HCT116 (cell line): Measurements from ENCODE around the gene CNDP1. TPM values are rescaled to one million over a fixed set of nuclear protein-coding genes. Genes with fewer than 3 reads are reported as not detected.

Source experiments
- ATAC-seq: fragments of 200-7000 bp; cut with Tn5 transposase; 2 replicates; pipeline ENCODE4 v1.9.1; 2020; ENCODE audit warnings: mild to moderate bottlenecking, moderate library complexity
- BruUV-seq: library from RNA; stranded (reverse); fragments of 400-500 nt; replicated peaks from 2 replicates; lab custom pipeline; 2021; lab: Mats Ljungman, UMichigan
- CTCF ChIA-PET: fragments of 300-600 bp; sonication (Branson Sonifier 250); formaldehyde crosslinking; loops from one replicate; lab custom pipeline; 2021; ENCODE audit warnings: antibody characterized with exemption; lab: Charles Lee
- POLR2A ChIA-PET: fragments of 300-600, 350-600 bp; sonication (Branson Sonifier 250); formaldehyde crosslinking; loops from one replicate; lab custom pipeline; 2021; ENCODE audit warnings: antibody characterized with exemption; lab: Charles Lee
- RAD21 ChIA-PET, 2 experiments: fragments of 300-600 bp; sonication (Branson Sonifier 250); formaldehyde crosslinking; loops; one replicate each; lab custom pipeline; 2023; ENCODE audit warnings: low total read pairs in 2 of 2; ENCODE audit not compliant: uncharacterized antibody in 2 of 2, unreplicated experiment in 2 of 2, low non-redundant PET in 1 of 2; lab: Charles Lee
- DNase-seq: peaks from one replicate; pipeline ENCODE4 v3.0.0-alpha.2; 2010; ENCODE audit warnings: low read depth, low spot score
- H2AFZ ChIP-seq: fragments of 200-600 bp; shearing (Covaris generic), sonication (generic); 2 replicates; pipeline ENCODE4 v1.6.1; 2017; ENCODE audit warnings: low read depth, mixed run types, mixed read lengths, antibody characterized with exemption, low read length; ENCODE audit not compliant: poor library complexity, severe bottlenecking
- H3K27ac ChIP-seq: 2 replicates; pipeline ENCODE4 v1.5.1; 2012; ENCODE audit warnings: low read depth, low read length
- H3K27me3 ChIP-seq: fragments of 200-600 bp; sonication (generic); 2 replicates; pipeline ENCODE4 v1.6.1; 2016; ENCODE audit warnings: mixed run types, low read length, mixed read lengths; ENCODE audit not compliant: insufficient read depth
- H3K36me3 ChIP-seq, 2 experiments: fragments of 200-500 bp in 1 of 2; fragments of 200-600 bp in 1 of 2; sonication (Bioruptor generic) in 1 of 2; sonication (generic) in 1 of 2; 2 replicates each; pipeline versions ENCODE4 v1.5.1 to v1.6.1; 2014 to 2016; ENCODE audit warnings: low read length in 2 of 2, inconsistent platforms in 1 of 2, mixed read lengths in 1 of 2, mixed run types in 1 of 2; ENCODE audit not compliant: insufficient read depth in 2 of 2, control insufficient read depth in 1 of 2
- H3K4me1 ChIP-seq, 2 experiments: fragments of 200-600 bp in 1 of 2; sonication (generic) in 1 of 2; 2 replicates each; pipeline versions ENCODE4 v1.5.1 to v1.6.1; 2012 to 2017; ENCODE audit warnings: low read length in 2 of 2, inconsistent platforms in 1 of 2, mild to moderate bottlenecking in 1 of 2, mixed read lengths in 1 of 2, mixed run types in 1 of 2, moderate library complexity in 1 of 2; ENCODE audit not compliant: insufficient read depth in 2 of 2, control insufficient read depth in 1 of 2
- H3K4me2 ChIP-seq: fragments of 200-600 bp; sonication (generic); 2 replicates; pipeline ENCODE4 v1.6.1; 2017; ENCODE audit warnings: mixed run types, low read length, mixed read lengths
- H3K4me3 ChIP-seq, 2 experiments: fragments of 200-600 bp in 1 of 2; sonication (generic) in 1 of 2; replicated peaks in 1 of 2; 2 replicates each; pipeline ENCODE4 v1.5.1; 2011 to 2016; ENCODE audit warnings: low read length in 2 of 2, control low read depth in 1 of 2, low read depth in 1 of 2, mild to moderate bottlenecking in 1 of 2, mixed read lengths in 1 of 2, mixed run types in 1 of 2
- H3K79me2 ChIP-seq: fragments of 200-600 bp; sonication (generic); 2 replicates; pipeline ENCODE4 v1.6.1; 2017; ENCODE audit warnings: mild to moderate bottlenecking, mixed run types, low read length, moderate library complexity, mixed read lengths; ENCODE audit not compliant: insufficient read depth
- H3K9ac ChIP-seq: fragments of 200-600 bp; sonication (generic); 2 replicates; pipeline ENCODE4 v1.6.1; 2016; ENCODE audit warnings: low read length, mixed read lengths
- H3K9me2 ChIP-seq: fragments of 200-600 bp; sonication (generic), shearing (Covaris generic); 2 replicates; pipeline ENCODE4 v1.6.1; 2017; ENCODE audit warnings: mixed run types, mild to moderate bottlenecking, moderate library complexity; ENCODE audit not compliant: insufficient read depth
- H3K9me3 ChIP-seq, 2 experiments: fragments of 200-500 bp in 1 of 2; fragments of 200-600 bp in 1 of 2; sonication (Bioruptor generic) in 1 of 2; sonication (generic) in 1 of 2; 2 replicates each; pipeline ENCODE4 v1.6.1; 2014 to 2017; ENCODE audit warnings: low read length in 2 of 2, mixed read lengths in 2 of 2, inconsistent platforms in 1 of 2, low read depth in 1 of 2, mild to moderate bottlenecking in 1 of 2, mixed run types in 1 of 2, moderate library complexity in 1 of 2; ENCODE audit not compliant: control insufficient read depth in 1 of 2, insufficient read depth in 1 of 2
- H4K20me1 ChIP-seq: fragments of 200-600 bp; sonication (generic), shearing (Covaris generic); 2 replicates; pipeline ENCODE4 v1.6.1; 2017; ENCODE audit warnings: mixed run types, mild to moderate bottlenecking, moderate library complexity; ENCODE audit not compliant: insufficient read depth
- CEBPB ChIP-seq: IDR thresholded peaks from 2 replicates; pipeline ENCODE4 v1.6.1; 2012; ENCODE audit warnings: low read depth
- CTCF ChIP-seq, 3 experiments: fragments of 200-600 bp in 1 of 3; sonication (generic) in 1 of 3; IDR thresholded peaks in 2 of 3; conservative IDR thresholded peaks in 1 of 3; 2 replicates each; pipeline ENCODE4 v1.5.1; 2012 to 2017; ENCODE audit warnings: low read depth in 2 of 3, low read length in 2 of 3, antibody characterized with exemption in 1 of 3, borderline replicate concordance in 1 of 3, control low read depth in 1 of 3, mild to moderate bottlenecking in 1 of 3, mixed read lengths in 1 of 3, mixed run types in 1 of 3, moderate library complexity in 1 of 3; ENCODE audit not compliant: insufficient read depth in 1 of 3
- EZH2 ChIP-seq: fragments of 200-600 bp; sonication (generic); IDR thresholded peaks from 2 replicates; pipeline ENCODE4 v1.6.1; 2017; ENCODE audit warnings: antibody characterized with exemption, mixed run types
- EZH2phosphoT487 ChIP-seq: fragments of 200-600 bp; IDR thresholded peaks from 2 replicates; pipeline ENCODE4 v1.6.1; 2018; ENCODE audit warnings: antibody characterized with exemption, borderline replicate concordance
- FOSL1 ChIP-seq: IDR thresholded peaks from 2 replicates; pipeline ENCODE4 v1.6.1; 2012; ENCODE audit warnings: low read depth
- MAX ChIP-seq: IDR thresholded peaks from 2 replicates; pipeline ENCODE4 v1.6.1; 2012
- SIN3A ChIP-seq: IDR thresholded peaks from 2 replicates; pipeline ENCODE4 v1.6.1; 2012; ENCODE audit warnings: low read depth
- SRF ChIP-seq: IDR thresholded peaks from 2 replicates; pipeline ENCODE4 v1.6.1; 2012; ENCODE audit warnings: low read depth
- TCF7L2 ChIP-seq: IDR thresholded peaks from 2 replicates; pipeline ENCODE4 v1.7.0; 2011; ENCODE audit warnings: borderline replicate concordance, inconsistent platforms; ENCODE audit not compliant: insufficient read depth, insufficient read length; ENCODE audit errors: extremely low read depth
- YY1 ChIP-seq: IDR thresholded peaks from 2 replicates; pipeline ENCODE4 v1.6.1; 2011; ENCODE audit warnings: low read length, low read depth, moderate library complexity, mild to moderate bottlenecking; ENCODE audit not compliant: insufficient replicate concordance; ENCODE audit errors: extremely low read depth
- ZBTB33 ChIP-seq: IDR thresholded peaks from 2 replicates; pipeline ENCODE4 v1.6.1; 2011; ENCODE audit warnings: mild to moderate bottlenecking, low read length, moderate library complexity; ENCODE audit not compliant: insufficient replicate concordance; ENCODE audit errors: extremely low read depth
- ZFX ChIP-seq: fragments of 450-650 bp; IDR thresholded peaks from 2 replicates; pipeline ENCODE4 v1.6.1; 2017
- ZNF274 ChIP-seq: fragments of 200-500 bp; sonication (Bioruptor generic); IDR thresholded peaks from 2 replicates; pipeline ENCODE4 v1.6.1; 2014; ENCODE audit warnings: mild to moderate bottlenecking, low read depth, low read length, inconsistent platforms
- intact Hi-C: fragments of 100-400 bp; cut with micrococcal nuclease; formaldehyde crosslinking; loops from 2 replicates; pipeline ENCODE4 v1.10.0; 2022
- total RNA-seq: library from RNA; stranded (reverse); gene quantifications from one replicate; pipeline ENCODE4 v1.2.1, GENCODE V29; 2021; ENCODE audit not compliant: unreplicated experiment

The CNDP1 gene
- total RNA-seq, 1 experiment from 2014 or later: not detected

GRCh38 chr18:74488354-74488753, 45.9 kb upstream of the CNDP1 start:
- no peak overlapping the region for H3K27ac ChIP-seq
- H3K9me2 ChIP-seq: no peaks in the 10 kb centered on the region
- H3K9ac ChIP-seq: no peak overlapping the region
- RAD21 ChIA-PET: no interaction called here
- no peak for ATAC-seq
- no peaks in the 10 kb centered on the region for H3K79me2 ChIP-seq
- H2AFZ ChIP-seq: no peak overlapping the region
- intact Hi-C loops: no loop called here
- TF ChIP-seq CEBPB (no peak), TCF7L2 (no peak), YY1 (no peak), ZNF274 (no peak), FOSL1 (no peak), SIN3A (no peak), EZH2 (no peak), MAX (no peak), SRF (no peak)
- TF ChIP-seq, all 23 proteins: peak for 0
- BruUV-seq: no TSS peak
- Histone ChIP-seq H3K36me3 (no peaks in the 10 kb centered on the region), H3K4me3 (no peak overlapping the region), H3K27me3 (no peaks in the 10 kb centered on the region), H3K4me2 (no peak overlapping the region), H3K4me1 (no peaks in the 10 kb centered on the region), H4K20me1 (no peaks in the 10 kb centered on the region), H3K9me3 (no peaks in the 10 kb centered on the region; a peak in 1 of 4 replicates)
- DNase-seq: no peak
- ChIA-PET CTCF (no interaction called here), POLR2A (no interaction called here)

- H3K9me3 ChIP-seq: no peaks in the 10 kb centered on the region; a peak in 1 of 4 replicates
- no peak overlapping the region for H3K4me3 ChIP-seq
- H3K9ac ChIP-seq: no peak overlapping the region
- ChIA-PET RAD21 (no interaction called here), POLR2A (no interaction called here), CTCF (no interaction called here)
- H3K27me3 ChIP-seq: no peaks in the 10 kb centered on the region
- no peak overlapping the region for H2AFZ ChIP-seq
- intact Hi-C loops: no loop called here
- BruUV-seq: no TSS peak
- H3K4me1 ChIP-seq: no peaks in the 10 kb centered on the region
- no peaks in the 10 kb centered on the region for H3K79me2 ChIP-seq
- no peak overlapping the region for H3K4me2 ChIP-seq
- H3K27ac ChIP-seq: no peak overlapping the region
- ATAC-seq: no peak
- no peaks in the 10 kb centered on the region for H3K9me2 ChIP-seq
- H3K36me3 ChIP-seq: no peaks in the 10 kb centered on the region
- H4K20me1 ChIP-seq: no peaks in the 10 kb centered on the region
- DNase-seq: no peak
- TF ChIP-seq TCF7L2: no peak
- no peak for TF ChIP-seq EZH2phosphoT487
- TF ChIP-seq ZFX: no peak
- TF ChIP-seq EZH2: no peak
- no peak for TF ChIP-seq ZBTB33
- no peak for TF ChIP-seq CTCF (IDR thresholded peaks at IDR 0.05 in 2 of 3, conservative IDR thresholded peaks at IDR 0.05 in 1 of 3; ENCODE audit: borderline replicate concordance in 1 of 3, insufficient read depth in 1 of 3, low read depth in 2 of 3, low read length in 2 of 3)
Measured at GRCh38 chr18:74488864-74489263, 45.4 kb upstream of the CNDP1 start.
